HTERT RPE-1 (cell line): ENCODE data around the gene REXO4.
"Not testable (repeated sequence)": the region's sequence is repeated elsewhere in the genome, so short reads cannot be mapped to it uniquely, and the experiment has no call there.

Experiments
- in situ Hi-C: fragments of 300-500 bp; cut with MboI; formaldehyde crosslinking; loops from 4 replicates; pipeline ENCODE4 v1.14.3; 2020; ENCODE audit warnings: low sequenced_read_pairs

REXO4 gene

GRCh38 chr9:133421615-133422542 lies 4.1 kb upstream of the REXO4 start, which contains the start of gene ADAMTS13:
ADAMTS13 (plus strand) TSS chr9:133422367; CDS start chr9:133422444, 77 bp downstream.
- in situ Hi-C loops, result no loop called here

- in situ Hi-C loops, result no loop called here
Observed at GRCh38 chr9:133420392-133420827, 2.6 kb upstream of the REXO4 start.

GRCh38 chr9:133419005-133419404 lies 1.2 kb upstream of the REXO4 start:
- in situ Hi-C loops, result no loop called here

- in situ Hi-C loops, result no loop called here
Observed at GRCh38 chr9:133415170-133415569, 2.6 kb downstream of the REXO4 start.

GRCh38 chr9:133408042-133408441 lies 9.8 kb downstream of the REXO4 start:
- in situ Hi-C loops, result no loop called here

GRCh38 chr9:133406480-133407307 lies 11.1 kb downstream of the REXO4 start:
- in situ Hi-C loops, result no loop called here

GRCh38 chr9:133405508-133406438 lies 12.0 kb downstream of the REXO4 start:
- in situ Hi-C loops, result no loop called here

- in situ Hi-C loops, result no loop called here
Observed at GRCh38 chr9:133404454-133405002, 13.3 kb downstream of the REXO4 start.

GRCh38 chr9:133403766-133404453 lies 13.9 kb downstream of the REXO4 start:
- in situ Hi-C loops, result no loop called here

- in situ Hi-C loops, result no loop called here
Observed at GRCh38 chr9:133402689-133403088, 15.1 kb downstream of the REXO4 start.

GRCh38 chr9:133401588-133401987 lies 16.2 kb downstream of the REXO4 start:
- in situ Hi-C loops, result no loop called here

- in situ Hi-C loops, result no loop called here
Observed at GRCh38 chr9:133400292-133400691, 17.5 kb downstream of the REXO4 start.

- in situ Hi-C loops, result no loop called here
Observed at GRCh38 chr9:133397895-133398294, 19.9 kb downstream of the REXO4 start.

- in situ Hi-C loops, result no loop called here
Observed at GRCh38 chr9:133397370-133397769, 20.4 kb downstream of the REXO4 start.

- in situ Hi-C loops, result no loop called here
Observed at GRCh38 chr9:133396952-133397351, 20.9 kb downstream of the REXO4 start.

- in situ Hi-C loops, result no loop called here
Observed at GRCh38 chr9:133394687-133395271, 23.0 kb downstream of the REXO4 start.

- in situ Hi-C loops, result no loop called here
Observed at GRCh38 chr9:133393399-133393798, 24.4 kb downstream of the REXO4 start.

GRCh38 chr9:133392308-133392707 lies 25.5 kb downstream of the REXO4 start:
- in situ Hi-C loops, result not testable (repeated sequence)

GRCh38 chr9:133391449-133391848 lies 26.4 kb downstream of the REXO4 start:
- in situ Hi-C loops, result not testable (repeated sequence)
